HepG2 (cell line): ENCODE data around the gene ALDH16A1. TPM values are rescaled to one million over a fixed set of nuclear protein-coding genes. Genes with fewer than 3 reads are reported as not detected.

ENCODE experiments used
- ATAC-seq: fragments of 200-7000 bp; cut with Tn5 transposase; 3 replicates; pipeline ENCODE4 v1.9.1; 2020; ENCODE audit warnings: mild to moderate bottlenecking, moderate library complexity
- BruUV-seq: library from RNA; stranded (reverse); fragments of 400-500 nt; replicated peaks from 2 replicates; lab custom pipeline; 2021; lab: Mats Ljungman, UMichigan
- CTCF ChIA-PET: fragments of 300-600 bp; formaldehyde crosslinking; extraction: SDS; loops from one replicate; lab custom pipeline; 2021; ENCODE audit warnings: low total read pairs, inconsistent platforms, low intra/inter-chr PET ratio; lab: Yijun Ruan, JAX
- POLR2A ChIA-PET: fragments of 350-600 bp; sonication (Branson Sonifier 250); formaldehyde crosslinking; loops from one replicate; lab custom pipeline; 2020; ENCODE audit warnings: antibody characterized with exemption, inconsistent platforms; lab: Yijun Ruan, JAX
- DNase-seq: peaks from one replicate; pipeline ENCODE4 v3.0.0-alpha.2; 2015; ENCODE audit warnings: low spot score
- FAIRE-seq: peaks from 3 replicates; lab custom pipeline; 2011; peaks lifted over from hg19 to GRCh38; lab: Jason Lieb, UNC
- H2AFZ ChIP-seq: one replicate; pipeline ENCODE4 v1.6.1; 2011; ENCODE audit warnings: low read length, inconsistent platforms
- H3K27ac ChIP-seq: fragments of 300-600 bp; 3 replicates; pipeline ENCODE4 v1.8.0; 2011; ENCODE audit warnings: mixed run types, mild to moderate bottlenecking, mixed read lengths, low read length, inconsistent platforms; ENCODE audit not compliant: insufficient read depth; ENCODE audit errors: extremely low read length
- H3K27me3 ChIP-seq, 2 experiments: fragments of 200-600 bp in 1 of 2; 2 replicates in 1 of 2; 3 replicates in 1 of 2; pipeline versions ENCODE4 v1.6.0 to v1.8.0; 2011; ENCODE audit warnings: low read length in 2 of 2, mild to moderate bottlenecking in 2 of 2, moderate library complexity in 2 of 2, inconsistent platforms in 1 of 2; ENCODE audit not compliant: insufficient read depth in 2 of 2, control insufficient read depth in 1 of 2
- H3K36me3 ChIP-seq, 2 experiments: fragments of 200-600 bp in 1 of 2; replicated peaks in 1 of 2; 2 replicates in 1 of 2; 3 replicates in 1 of 2; pipeline versions ENCODE4 v1.5.1 to v1.8.0; 2011; ENCODE audit warnings: low read length in 2 of 2, inconsistent platforms in 1 of 2; ENCODE audit not compliant: insufficient read depth in 2 of 2, control insufficient read depth in 1 of 2
- H3K4me1 ChIP-seq: 2 replicates; pipeline ENCODE4 v1.5.1; 2012; ENCODE audit warnings: low read length, inconsistent platforms; ENCODE audit not compliant: insufficient read depth
- H3K4me2 ChIP-seq: 2 replicates; pipeline ENCODE4 v1.6.0; 2011; ENCODE audit warnings: low read depth, low read length, inconsistent platforms
- H3K4me3 ChIP-seq, 3 experiments: fragments of 200-600 bp in 1 of 3; sonication (generic), shearing (Covaris generic) in 1 of 3; replicated peaks in 1 of 3; 2 replicates each; pipeline ENCODE4 v1.5.1; 2011 to 2016; ENCODE audit warnings: low read length in 3 of 3, inconsistent platforms in 2 of 3, low read depth in 2 of 3, mild to moderate bottlenecking in 2 of 3, control low read depth in 1 of 3, mixed read lengths in 1 of 3; ENCODE audit not compliant: insufficient read depth in 1 of 3
- H3K79me2 ChIP-seq: one replicate; pipeline ENCODE4 v1.6.1; 2011; ENCODE audit warnings: low read length, inconsistent platforms; ENCODE audit not compliant: insufficient read depth
- H3K9ac ChIP-seq: 2 replicates; pipeline ENCODE4 v1.6.0; 2011; ENCODE audit warnings: mild to moderate bottlenecking, low read depth, low read length, inconsistent platforms; ENCODE audit not compliant: insufficient read depth
- H3K9me3 ChIP-seq: 2 replicates; pipeline ENCODE4 v1.5.1; 2012; ENCODE audit warnings: mild to moderate bottlenecking, low read length
- H4K20me1 ChIP-seq: 2 replicates; pipeline ENCODE4 v1.6.0; 2011; ENCODE audit warnings: inconsistent platforms, mild to moderate bottlenecking, low read length, moderate library complexity; ENCODE audit not compliant: insufficient read depth
- ARNTL ChIP-seq: sonication (generic); formaldehyde crosslinking; IDR thresholded peaks from 2 replicates; pipeline ENCODE4 v1.4.0; 2020; ENCODE audit warnings: mild to moderate bottlenecking, missing genetic modification reagents
- ATM ChIP-seq: fragments of 450-650 bp; IDR thresholded peaks from 2 replicates; pipeline ENCODE4 v1.7.1; 2017; ENCODE audit warnings: mild to moderate bottlenecking, borderline replicate concordance
- CAMTA2 ChIP-seq: sonication (generic); formaldehyde crosslinking; IDR thresholded peaks from 2 replicates; pipeline ENCODE4 v1.4.0; 2020; ENCODE audit warnings: mild to moderate bottlenecking, missing genetic modification reagents, borderline replicate concordance
- DMAP1 ChIP-seq: IDR thresholded peaks from 2 replicates; pipeline ENCODE4 v1.6.1; 2016
- MIER2 ChIP-seq: IDR thresholded peaks from 2 replicates; pipeline ENCODE4 v1.6.1; 2016; ENCODE audit warnings: missing biosample characterization, missing genetic modification reagents
- NONO ChIP-seq, 2 experiments: fragments of 450-650 bp in 1 of 2; sonication (generic) in 1 of 2; formaldehyde crosslinking in 1 of 2; IDR thresholded peaks in 1 of 2; conservative IDR thresholded peaks in 1 of 2; 2 replicates each; pipeline versions ENCODE4 v1.6.1 to v1.8.0; 2017 to 2022; ENCODE audit warnings: mild to moderate bottlenecking in 1 of 2, missing genetic modification reagents in 1 of 2, moderate library complexity in 1 of 2
- PHF21A ChIP-seq: sonication (generic); formaldehyde crosslinking; IDR thresholded peaks from 2 replicates; pipeline ENCODE4 v1.5.0; 2020; ENCODE audit warnings: mild to moderate bottlenecking, missing genetic modification reagents
- PPARG ChIP-seq: conservative IDR thresholded peaks from 2 replicates; pipeline ENCODE4 v1.6.1; 2016; ENCODE audit warnings: missing biosample characterization, missing genetic modification reagents
- RAD21 ChIP-seq: fragments of 450-650 bp; formaldehyde crosslinking; IDR thresholded peaks from 2 replicates; pipeline ENCODE4 v1.5.0; 2020; ENCODE audit warnings: mild to moderate bottlenecking
- REL ChIP-seq: sonication (generic); formaldehyde crosslinking; conservative IDR thresholded peaks from 2 replicates; pipeline ENCODE4 v1.8.0; 2022; ENCODE audit warnings: mild to moderate bottlenecking, missing genetic modification reagents, moderate library complexity
- RNF219 ChIP-seq: sonication (generic); formaldehyde crosslinking; IDR thresholded peaks from 2 replicates; pipeline ENCODE4 v1.5.0; 2020; ENCODE audit warnings: mild to moderate bottlenecking, missing genetic modification reagents
- TCF12 ChIP-seq, 2 experiments: fragments of 450-650 bp in 1 of 2; sonication (generic) in 1 of 2; formaldehyde crosslinking in 1 of 2; IDR thresholded peaks; 2 replicates each; pipeline versions ENCODE4 v1.6.1 to v1.8.0; 2017 to 2022; ENCODE audit warnings: antibody characterized with exemption in 1 of 2, mild to moderate bottlenecking in 1 of 2, missing genetic modification reagents in 1 of 2, moderate library complexity in 1 of 2
- ZFX ChIP-seq: sonication (generic); formaldehyde crosslinking; IDR thresholded peaks from 2 replicates; pipeline ENCODE4 v1.4.0; 2020; ENCODE audit warnings: mild to moderate bottlenecking, low read depth, missing genetic modification reagents, moderate library complexity
- ZNF121 ChIP-seq: sonication (generic); formaldehyde crosslinking; IDR thresholded peaks from 2 replicates; pipeline ENCODE4 v1.5.0; 2020; ENCODE audit warnings: mild to moderate bottlenecking, missing genetic modification reagents
- ZNF225 ChIP-seq: sonication (generic); formaldehyde crosslinking; IDR thresholded peaks from 2 replicates; pipeline ENCODE4 v1.4.0; 2020; ENCODE audit warnings: mild to moderate bottlenecking, missing genetic modification reagents
- ZNF335 ChIP-seq: sonication (generic); formaldehyde crosslinking; IDR thresholded peaks from 2 replicates; pipeline ENCODE4 v1.4.0; 2020; ENCODE audit warnings: missing genetic modification reagents
- ZNF543 ChIP-seq: sonication (generic); formaldehyde crosslinking; IDR thresholded peaks from 2 replicates; pipeline ENCODE4 v1.4.0; 2020; ENCODE audit warnings: mild to moderate bottlenecking, missing genetic modification reagents
- ZNF605 ChIP-seq: sonication (generic); formaldehyde crosslinking; IDR thresholded peaks from 2 replicates; pipeline ENCODE4 v1.8.0; 2022; ENCODE audit warnings: mild to moderate bottlenecking, missing genetic modification reagents
- WGBS: methylation state at CpG from one replicate; pipeline ENCODE4 v1.1.6; 2017; ENCODE audit warnings: low lambda C conversion rate; 5-methylcytosine and 5-hydroxymethylcytosine counted together
- in situ Hi-C: cut with HindIII; loops from 2 replicates; pipeline ENCODE4 v1.10.0; 2017; ENCODE audit warnings: low pct_unique_long_range_greater_than_20kb; ENCODE audit not compliant: extremely low pct_ligation_motif_present
- intact Hi-C: fragments of 100-400 bp; cut with micrococcal nuclease; formaldehyde crosslinking; loops from one replicate; pipeline ENCODE4 v1.10.0; 2022; ENCODE audit not compliant: unreplicated experiment
- polyA plus RNA-seq, 8 experiments: library from polyadenylated mRNA; depleted of rRNA in 3 of 8; stranded (reverse) in 7 of 8; unstranded in 1 of 8; fragments of >200 nt; fragmentation: Illumina TruSeq in 4 of 8; extraction: Trizol in 4 of 8; gene quantifications; 2 replicates each; pipeline versions ENCODE4 v1.2.1 to v1.2.3, GENCODE V29; 2011 to 2016; ENCODE audit warnings: low read depth in 4 of 8, missing spikeins in 1 of 8, mixed read lengths in 1 of 8; ENCODE audit not compliant: insufficient read depth in 1 of 8
- total RNA-seq, 5 experiments: library from RNA; depleted of rRNA; stranded (reverse); fragments of >200 nt; fragmentation: Illumina TruSeq; extraction: Trizol; gene quantifications; 2 replicates each; pipeline ENCODE4 v1.2.3, GENCODE V29; 2016; ENCODE audit warnings: low read depth in 1 of 5

ALDH16A1 gene
- total and polyA plus RNA-seq, 2 of the 13 experiments (the other 11 are each of a cell fraction or from before 2014, with no cell fraction given) = 8.4 to 34.9 TPM

- 0 out of 2 replicates have a peak, but pooled peaks have one; percentile 20 for TF ChIP-seq RAD21 (CRISPR knock-in tag)
- TF ChIP-seq NONO (IDR thresholded peaks at IDR 0.05) = no peak
- TF ChIP-seq NONO (CRISPR knock-in tag; conservative IDR thresholded peaks at IDR 0.05) = peak; percentile 73; the same call in 1 of the 2 replicates
- TF ChIP-seq TCF12 (IDR thresholded peaks at IDR 0.05) = no peak
- peak; percentile 59 for TF ChIP-seq TCF12 (CRISPR knock-in tag; IDR thresholded peaks at IDR 0.05)
- no peak; the same call in 1 of the 2 replicates for TF ChIP-seq PHF21A (CRISPR knock-in tag)
- 0 out of 2 replicates have a peak, but pooled peaks have one; percentile 12 for TF ChIP-seq ZNF335 (CRISPR knock-in tag)
These were observed 60.1 kb downstream of the ALDH16A1 start (continued) for GRCh38 chr19:49512970-49513745.

- ChIA-PET POLR2A (interaction anchor here (0.6 to 2.7 kb wide), 16 partner anchors 11 to 164 kb away, joined by 3 to 29 read pairs (median 5); partner anchors contain the start of genes ALDH16A1, NOSIP, PIH1D1 and RCN3), CTCF (interaction anchor here (0.6 kb wide), 1 partner anchor 51 kb away, joined by 3 read pairs; no protein-coding TSS in a partner anchor)
- Histone ChIP-seq H3K4me3 (peak overlapping the region; percentile 75 to 89 (median 76)), H3K4me2 (peak overlapping the region; percentile 79), H3K27ac (peak overlapping the region; percentile 89), H3K27me3 (no peaks in the 10 kb centered on the region), H3K9ac (peak overlapping the region; percentile 88), H3K4me1 (peaks cover 37% of the 10 kb centered on the region), H3K79me2 (peaks cover 21% of the 10 kb centered on the region), H2AFZ (no peak overlapping the region), H4K20me1 (no peaks in the 10 kb centered on the region), H3K9me3 (no peaks in the 10 kb centered on the region), H3K36me3 (peaks cover 0 to 1% of the 10 kb centered on the region in 2 experiments; a peak in 2 of 5 replicates)
- in situ Hi-C loops = no loop called here
- no TSS peak for BruUV-seq
- DNase-seq (no peak), FAIRE-seq (no peak), ATAC-seq (peak; percentile 26)
- 1% methylated on average over 12 of the region's 12 CpGs for WGBS
- intact Hi-C loops = loop anchor here (2.0 kb wide), 1 partner anchor 159 kb away; no protein-coding TSS in a partner anchor
- no peak for TF ChIP-seq ZNF605 (CRISPR knock-in tag)
- TF ChIP-seq ATM = no peak
- 0 out of 2 replicates have a peak, but pooled peaks have one; percentile 2 for TF ChIP-seq ZFX (CRISPR knock-in tag)
- no peak for TF ChIP-seq RNF219 (CRISPR knock-in tag)
- TF ChIP-seq ZNF121 (CRISPR knock-in tag) = peak; percentile 93
- TF ChIP-seq ARNTL = no peak
- 0 out of 2 replicates have a peak, but pooled peaks have one; percentile 21 for TF ChIP-seq ZNF543 (CRISPR knock-in tag)
- 0 out of 2 replicates have a peak, but pooled peaks have one; percentile 6 for TF ChIP-seq REL (CRISPR knock-in tag)
- no peak for TF ChIP-seq ZNF225 (CRISPR knock-in tag)
- TF ChIP-seq MIER2 (CRISPR knock-in tag) = no peak
- no peak for TF ChIP-seq DMAP1 (CRISPR knock-in tag)
- no peak for TF ChIP-seq PPARG (CRISPR knock-in tag)
- TF ChIP-seq CAMTA2 (CRISPR knock-in tag) = peak; percentile 68; the same call in 1 of the 2 replicates
These were observed 60.7 kb downstream of the ALDH16A1 start for GRCh38 chr19:49513746-49514118.
